GM19467 (cell line): ENCODE results near the gene NBPF4.
A peak's percentile ranks its signal among the peaks of the same experiment; 100 is the strongest.
"Not testable (repeated sequence)": the region's sequence is repeated elsewhere in the genome, so short reads cannot be mapped to it uniquely, and the experiment has no call there.

Experiments used
- ATAC-seq: cut with Tn5 transposase; IDR thresholded peaks from one replicate; pipeline ENCODE4 v1.9.1; 2021; ENCODE audit warnings: mild to moderate bottlenecking, moderate library complexity; ENCODE audit not compliant: unreplicated experiment

Gene NBPF4

GRCh38 chr1:108243976-108244375, at the start of gene NBPF4:
NBPF4 (minus strand) TSS chr1:108244076; CDS start chr1:108243761, 315 bp downstream.
- ATAC-seq, result not testable (repeated sequence)

- ATAC-seq, result not testable (repeated sequence)
These were observed 38.8 kb upstream of the NBPF4 start for GRCh38 chr1:108282528-108283257.

- ATAC-seq, result not testable (repeated sequence)
These were observed 28.8 kb upstream of the NBPF4 start for GRCh38 chr1:108272485-108273327.

GRCh38 chr1:108267097-108267496, 23.2 kb upstream of the NBPF4 start:
- ATAC-seq, result not testable (repeated sequence)

GRCh38 chr1:108261967-108262366, 18.1 kb upstream of the NBPF4 start:
- not testable (repeated sequence) for ATAC-seq

- ATAC-seq, result not testable (repeated sequence)
These were observed 17.6 kb upstream of the NBPF4 start for GRCh38 chr1:108261519-108261918.

- not testable (repeated sequence) for ATAC-seq
These were observed 16.8 kb upstream of the NBPF4 start for GRCh38 chr1:108260578-108261259.

- ATAC-seq, result peak; percentile 63
These were observed 11.6 kb upstream of the NBPF4 start for GRCh38 chr1:108255426-108255825.

GRCh38 chr1:108239426-108239825, 4.5 kb downstream of the NBPF4 start:
- ATAC-seq, result not testable (repeated sequence)

GRCh38 chr1:108235308-108235707, 8.6 kb downstream of the NBPF4 start:
- ATAC-seq, result not testable (repeated sequence)

GRCh38 chr1:108232183-108232582, 11.7 kb downstream of the NBPF4 start:
- not testable (repeated sequence) for ATAC-seq

- not testable (repeated sequence) for ATAC-seq
These were observed 13.9 kb downstream of the NBPF4 start for GRCh38 chr1:108229976-108230375.

GRCh38 chr1:108227772-108228171, 16.1 kb downstream of the NBPF4 start:
- not testable (repeated sequence) for ATAC-seq

- not testable (repeated sequence) for ATAC-seq
These were observed 17.0 kb downstream of the NBPF4 start for GRCh38 chr1:108226855-108227254.

GRCh38 chr1:108223226-108223625, 20.6 kb downstream of the NBPF4 start:
- not testable (repeated sequence) for ATAC-seq

- not testable (repeated sequence) for ATAC-seq
These were observed 26.2 kb downstream of the NBPF4 start for GRCh38 chr1:108217515-108218174.

- ATAC-seq, result not testable (repeated sequence)
These were observed 26.9 kb downstream of the NBPF4 start for GRCh38 chr1:108217007-108217406.

GRCh38 chr1:108216028-108216890, 27.6 kb downstream of the NBPF4 start:
- ATAC-seq, result not testable (repeated sequence)

- not testable (repeated sequence) for ATAC-seq
These were observed 29.0 kb downstream of the NBPF4 start for GRCh38 chr1:108214641-108215465.
